IMR-90 (cell line): ENCODE measurements around the gene STUM. TPM values are rescaled to one million over a fixed set of nuclear protein-coding genes. Genes with fewer than 3 reads are reported as not detected.
A peak's percentile ranks its signal among the peaks of the same experiment; 100 is the strongest.

Experiments used
- ATAC-seq: fragments of 200-7000 bp; cut with Tn5 transposase; 2 replicates; pipeline ENCODE4 v1.9.1; 2020; ENCODE audit warnings: low read depth, mild to moderate bottlenecking, moderate library complexity
- BruUV-seq: library from RNA; stranded (reverse); fragments of 400-500 nt; replicated peaks from 2 replicates; lab custom pipeline; 2021; lab: Mats Ljungman, UMichigan
- CTCF ChIA-PET: fragments of 300-600 bp; formaldehyde crosslinking; extraction: SDS; loops from one replicate; lab custom pipeline; 2021; ENCODE audit warnings: antibody characterized with exemption; lab: Yijun Ruan, JAX
- POLR2A ChIA-PET: fragments of 300-600 bp; sonication (Branson Sonifier 250); formaldehyde crosslinking; loops from one replicate; lab custom pipeline; 2022; ENCODE audit warnings: antibody characterized with exemption; ENCODE audit not compliant: unreplicated experiment; lab: Charles Lee
- DNase-seq: peaks from one replicate; pipeline ENCODE4 v3.0.0; 2013
- H2AFZ ChIP-seq: replicated peaks from 2 replicates; pipeline ENCODE3; 2013; ENCODE audit warnings: low read length, mild to moderate bottlenecking; ENCODE audit not compliant: poor library complexity
- H2AK5ac ChIP-seq: 2 replicates; pipeline ENCODE4 v1.6.1; 2013; ENCODE audit warnings: low read depth, low read length, inconsistent platforms
- H2AK9ac ChIP-seq: replicated peaks from 2 replicates; pipeline ENCODE3; 2013; ENCODE audit warnings: mild to moderate bottlenecking, low read depth, low read length, moderate library complexity; ENCODE audit not compliant: poor library complexity
- H2BK120ac ChIP-seq: 2 replicates; pipeline ENCODE4 v1.6.1; 2013; ENCODE audit warnings: low read depth, low read length, inconsistent platforms
- H2BK15ac ChIP-seq: 3 replicates; pipeline ENCODE4 v1.6.1; 2013; ENCODE audit warnings: low read depth, low read length, inconsistent platforms
- H2BK20ac ChIP-seq: 2 replicates; pipeline ENCODE4 v1.6.1; 2013; ENCODE audit warnings: low read depth, mild to moderate bottlenecking, inconsistent platforms, low read length, moderate library complexity
- H2BK5ac ChIP-seq: 2 replicates; pipeline ENCODE4 v1.6.1; 2013; ENCODE audit warnings: mild to moderate bottlenecking, low read depth, low read length, inconsistent platforms; ENCODE audit not compliant: poor library complexity, severe bottlenecking
- H3K14ac ChIP-seq: replicated peaks from 2 replicates; pipeline ENCODE4 v1.6.1; 2013; ENCODE audit warnings: low read depth, low read length, inconsistent platforms
- H3K18ac ChIP-seq: 2 replicates; pipeline ENCODE4 v1.6.1; 2013; ENCODE audit warnings: low read depth, low read length, control low read depth
- H3K23ac ChIP-seq: 2 replicates; pipeline ENCODE4 v1.6.1; 2013; ENCODE audit warnings: low read depth, low read length, inconsistent platforms
- H3K27ac ChIP-seq: 2 replicates; pipeline ENCODE4 v1.5.1; 2013; ENCODE audit warnings: mild to moderate bottlenecking, control low read depth, low read length; ENCODE audit not compliant: insufficient read depth
- H3K27me3 ChIP-seq: 2 replicates; pipeline ENCODE4 v1.6.1; 2013; ENCODE audit warnings: low read length; ENCODE audit not compliant: control insufficient read depth, insufficient read depth
- H3K36me3 ChIP-seq: 2 replicates; pipeline ENCODE4 v1.6.1; 2013; ENCODE audit warnings: low read length, mixed read lengths; ENCODE audit not compliant: control insufficient read depth, insufficient read depth
- H3K4ac ChIP-seq: 2 replicates; pipeline ENCODE4 v1.6.1; 2013; ENCODE audit warnings: low read depth, low read length, inconsistent platforms
- H3K4me1 ChIP-seq: 2 replicates; pipeline ENCODE4 v1.6.1; 2013; ENCODE audit warnings: low read length, mixed read lengths; ENCODE audit not compliant: control insufficient read depth, insufficient read depth
- H3K4me2 ChIP-seq: 2 replicates; pipeline ENCODE4 v1.6.1; 2013; ENCODE audit warnings: low read depth, mild to moderate bottlenecking, control low read depth, low read length, moderate library complexity
- H3K4me3 ChIP-seq: 2 replicates; pipeline ENCODE4 v1.5.1; 2013; ENCODE audit warnings: low read depth, mild to moderate bottlenecking, control low read depth, low read length, moderate library complexity; ENCODE audit not compliant: insufficient read depth
- H3K56ac ChIP-seq: 2 replicates; pipeline ENCODE4 v1.6.1; 2013; ENCODE audit warnings: low read length, inconsistent platforms; ENCODE audit not compliant: insufficient read depth; ENCODE audit errors: extremely low read depth
- H3K79me1 ChIP-seq, 2 experiments: 2 replicates each; pipeline ENCODE4 v1.6.1; 2013; ENCODE audit warnings: low read length in 2 of 2, inconsistent platforms in 1 of 2, low read depth in 1 of 2
- H3K9ac ChIP-seq: 2 replicates; pipeline ENCODE4 v1.6.1; 2013; ENCODE audit warnings: low read depth, low read length, control low read depth
- H3K9me1 ChIP-seq: 2 replicates; pipeline ENCODE4 v1.6.1; 2013; ENCODE audit warnings: low read length, inconsistent platforms; ENCODE audit not compliant: insufficient read depth
- H3K9me3 ChIP-seq: 2 replicates; pipeline ENCODE4 v1.6.1; 2013; ENCODE audit warnings: low read length; ENCODE audit not compliant: control insufficient read depth, insufficient read depth
- H4K20me1 ChIP-seq: 2 replicates; pipeline ENCODE4 v1.6.1; 2013; ENCODE audit warnings: low read length, inconsistent platforms; ENCODE audit not compliant: insufficient read depth
- H4K5ac ChIP-seq: 2 replicates; pipeline ENCODE4 v1.6.1; 2013; ENCODE audit warnings: mild to moderate bottlenecking, low read depth, low read length, control low read depth
- H4K8ac ChIP-seq, 2 experiments: 2 replicates each; pipeline ENCODE4 v1.6.1; 2013; ENCODE audit warnings: low read depth in 2 of 2, low read length in 2 of 2, control low read depth in 1 of 2, inconsistent platforms in 1 of 2
- H4K91ac ChIP-seq: 2 replicates; pipeline ENCODE4 v1.6.1; 2013; ENCODE audit warnings: low read depth, low read length, inconsistent platforms; ENCODE audit not compliant: insufficient read depth
- CTCF ChIP-seq: conservative IDR thresholded peaks from 2 replicates; pipeline ENCODE4 v1.5.1; 2012; ENCODE audit warnings: mild to moderate bottlenecking, low read depth, low read length, improper control_type of control experiment
- ELK1 ChIP-seq: fragments of 150-350 bp; IDR thresholded peaks from 2 replicates; pipeline ENCODE4 v1.6.1; 2016; ENCODE audit warnings: low read depth, mild to moderate bottlenecking, low read length, moderate library complexity, borderline replicate concordance
- MAZ ChIP-seq: IDR thresholded peaks from 2 replicates; pipeline ENCODE4 v1.6.1; 2012; ENCODE audit warnings: low read depth, mild to moderate bottlenecking, low read length, improper control_type of control experiment, moderate library complexity, borderline replicate concordance
- RAD21 ChIP-seq: IDR thresholded peaks from 2 replicates; pipeline ENCODE4 v1.6.1; 2012; ENCODE audit warnings: low read length, improper control_type of control experiment
- RCOR1 ChIP-seq: IDR thresholded peaks from 2 replicates; pipeline ENCODE4 v1.6.1; 2012; ENCODE audit warnings: mild to moderate bottlenecking, low read length, improper control_type of control experiment; ENCODE audit not compliant: insufficient replicate concordance
- RFX5 ChIP-seq: IDR thresholded peaks from 2 replicates; pipeline ENCODE4 v1.8.0; 2012; ENCODE audit warnings: low read depth, mild to moderate bottlenecking, low read length, moderate library complexity
- SMC3 ChIP-seq: fragments of 150-350 bp; IDR thresholded peaks from 2 replicates; pipeline ENCODE4 v1.6.1; 2016; ENCODE audit warnings: low read depth, mild to moderate bottlenecking, antibody characterized with exemption, low read length, moderate library complexity
- USF2 ChIP-seq: fragments of 150-350 bp; IDR thresholded peaks from 2 replicates; pipeline ENCODE4 v1.6.1; 2017; ENCODE audit warnings: mild to moderate bottlenecking, antibody characterized with exemption, low read length, low read depth
- WGBS, 2 experiments: methylation state at CpG; one replicate each; pipeline versions ENCODE4 v1.1.5 to v1.1.7; 2013; ENCODE audit warnings: missing lambda C conversion rate in 2 of 2; ENCODE audit not compliant: insufficient read length in 1 of 2; ENCODE audit errors: extremely low coverage in 2 of 2; 5-methylcytosine and 5-hydroxymethylcytosine counted together
- dilution Hi-C: fragments of 300-500 bp; cut with HindIII; formaldehyde crosslinking; loops from one replicate; pipeline ENCODE4 v1.14.3; 2018; ENCODE audit warnings: low sequenced_read_pairs; ENCODE audit not compliant: unreplicated experiment
- in situ Hi-C: fragments of 300-500 bp; cut with MboI; formaldehyde crosslinking; loops from 3 replicates; pipeline ENCODE4 v1.14.3; 2019; ENCODE audit warnings: low sequenced_read_pairs, inconsistent platforms, mixed read lengths
- intact Hi-C: fragments of 100-400 bp; cut with micrococcal nuclease; formaldehyde crosslinking; loops from 2 replicates; pipeline ENCODE4 v1.10.0; 2022
- polyA plus RNA-seq, 3 experiments: library from polyadenylated mRNA; depleted of rRNA; stranded (reverse); fragments of >200 nt; gene quantifications; 2 replicates each; pipeline ENCODE4 v1.2.3, GENCODE V29; 2012; ENCODE audit warnings: low replicate concordance in 1 of 3
- total RNA-seq: library from RNA; depleted of rRNA; stranded (reverse); fragments of >200 nt; gene quantifications from 2 replicates; pipeline ENCODE4 v1.2.3, GENCODE V29; 2012

The STUM gene
- total and polyA plus RNA-seq, 2 of the 4 experiments (the other 2 are of a cell fraction), result not detected

GRCh38 chr1:226608699-226609505, 60.3 kb downstream of the STUM start:
- no peaks in the 10 kb centered on the region; the same call in 1 of the 2 replicates for H3K4me1 ChIP-seq
- 49% methylated on average over 5 of the region's 18 CpGs; no CpG with 5 or more reads in 1 of the 2 experiments for WGBS, 2 experiments
- H2AFZ ChIP-seq, result peak overlapping the region; percentile 46
- H4K91ac ChIP-seq, result no peak overlapping the region
- no peak overlapping the region for H3K14ac ChIP-seq
- no peaks in the 10 kb centered on the region for H3K9me1 ChIP-seq
- no peak overlapping the region for H4K5ac ChIP-seq
- no peak overlapping the region for H3K4me2 ChIP-seq
- intact Hi-C loops (no loop called here), in situ Hi-C loops (no loop called here), dilution Hi-C loops (no loop called here)
- BruUV-seq, result no TSS peak
- H2BK15ac ChIP-seq, result no peak overlapping the region
- H3K23ac ChIP-seq, result no peak overlapping the region
- no peak overlapping the region for H2BK5ac ChIP-seq
- H3K9me3 ChIP-seq, result no peaks in the 10 kb centered on the region
- no peak overlapping the region for H2BK20ac ChIP-seq
- no peak overlapping the region for H3K56ac ChIP-seq
- TF ChIP-seq MAZ (no peak), SMC3 (peak; percentile 43), RAD21 (peak; percentile 35; the same call in 1 of the 2 replicates), CTCF (peak; percentile 66), RFX5 (no peak), USF2 (no peak), ELK1 (no peak), RCOR1 (no peak)
- CTCF ChIA-PET, result interaction anchor here (0.6 to 1.1 kb wide), 2 partner anchors 9 to 20 kb away, joined by 3 to 4 read pairs; no protein-coding TSS in a partner anchor
- POLR2A ChIA-PET, result no interaction called here
- DNase-seq (peak; percentile 59), ATAC-seq (peak; percentile 54)
- H3K18ac ChIP-seq, result no peak overlapping the region
- H2AK9ac ChIP-seq, result no peak overlapping the region
- H2BK120ac ChIP-seq, result no peak overlapping the region
- peaks cover 20% of the 10 kb centered on the region for H3K27me3 ChIP-seq
- H3K9ac ChIP-seq, result no peak overlapping the region
- H4K8ac ChIP-seq, result no peak overlapping the region
- no peak overlapping the region for H2AK5ac ChIP-seq
- H3K4me3 ChIP-seq, result no peak overlapping the region
- H3K4ac ChIP-seq, result no peak overlapping the region
- H3K79me1 ChIP-seq, result no peaks in the 10 kb centered on the region
- no peaks in the 10 kb centered on the region for H4K20me1 ChIP-seq
- H3K36me3 ChIP-seq, result no peaks in the 10 kb centered on the region
- H3K27ac ChIP-seq, result no peak overlapping the region
